Fibroblast of lung (primary cell): ENCODE results near the gene KRT40. TPM values are rescaled to one million over a fixed set of nuclear protein-coding genes. Genes with fewer than 3 reads are reported as not detected.
A peak's percentile ranks its signal among the peaks of the same experiment; 100 is the strongest.

Experiments used
- DNase-seq, 2 donors: peaks; one replicate each; pipeline versions ENCODE4 v3.0.0 to v3.0.0-alpha.2; 2010; ENCODE audit warnings: low read depth in 2 of 2
- H2AFZ ChIP-seq: 2 replicates; pipeline ENCODE4 v1.5.1; 2012; ENCODE audit warnings: low read length, control low read depth, inconsistent platforms
- H3K27ac ChIP-seq: 2 replicates; pipeline ENCODE4 v1.5.1; 2011; ENCODE audit warnings: low read length, control low read depth; ENCODE audit not compliant: insufficient read depth
- H3K27me3 ChIP-seq: 2 replicates; pipeline ENCODE4 v1.5.1; 2011; ENCODE audit warnings: mild to moderate bottlenecking, low read length; ENCODE audit not compliant: control insufficient read depth, insufficient read depth
- H3K36me3 ChIP-seq: 2 replicates; pipeline ENCODE4 v1.5.1; 2011; ENCODE audit warnings: low read length; ENCODE audit not compliant: control insufficient read depth, insufficient read depth
- H3K4me1 ChIP-seq: 2 replicates; pipeline ENCODE4 v1.5.1; 2011; ENCODE audit warnings: low read length; ENCODE audit not compliant: control insufficient read depth, insufficient read depth; ENCODE audit errors: extremely low read depth
- H3K4me2 ChIP-seq: 2 replicates; pipeline ENCODE4 v1.5.1; 2011; ENCODE audit warnings: low read length, control low read depth; ENCODE audit not compliant: insufficient read depth; ENCODE audit errors: extremely low read depth
- H3K4me3 ChIP-seq, 4 experiments: fragments of 200-600 bp in 1 of 4; sonication (generic) in 1 of 4; replicated peaks in 1 of 4; 2 replicates each; pipeline ENCODE4 v1.5.1; 2011 to 2016; ENCODE audit warnings: low read length in 4 of 4, low read depth in 3 of 4, mild to moderate bottlenecking in 3 of 4, control low read depth in 2 of 4, inconsistent platforms in 1 of 4, mixed read lengths in 1 of 4; ENCODE audit not compliant: insufficient read depth in 1 of 4; ENCODE audit errors: control extremely low read depth in 1 of 4
- H3K79me2 ChIP-seq: 2 replicates; pipeline ENCODE4 v1.5.1; 2012; ENCODE audit warnings: mild to moderate bottlenecking, low read length, inconsistent platforms; ENCODE audit not compliant: control insufficient read depth, insufficient read depth
- H3K9ac ChIP-seq: 2 replicates; pipeline ENCODE4 v1.5.1; 2011; ENCODE audit warnings: mild to moderate bottlenecking, low read length, control low read depth; ENCODE audit not compliant: insufficient read depth
- H3K9me3 ChIP-seq: 2 replicates; pipeline ENCODE4 v1.5.1; 2012; ENCODE audit warnings: low read depth, low read length; ENCODE audit not compliant: control insufficient read depth, insufficient read depth
- H4K20me1 ChIP-seq: 2 replicates; pipeline ENCODE4 v1.5.1; 2011; ENCODE audit warnings: low read length; ENCODE audit not compliant: control insufficient read depth, insufficient read depth; ENCODE audit errors: extremely low read depth
- CTCF ChIP-seq, 2 donors: IDR thresholded peaks in 1 of 2; conservative IDR thresholded peaks in 1 of 2; 1 replicate in 1 of 2; 2 replicates in 1 of 2; pipeline ENCODE4 v1.5.1; 2011 to 2012; ENCODE audit warnings: low read length in 2 of 2, control low read depth in 1 of 2, inconsistent platforms in 1 of 2, low read depth in 1 of 2, mild to moderate bottlenecking in 1 of 2
- EZH2 ChIP-seq: IDR thresholded peaks from 2 replicates; pipeline ENCODE4 v1.5.1; 2012; ENCODE audit warnings: low read length, control low read depth, mild to moderate bottlenecking; ENCODE audit errors: missing control alignments
- polyA plus RNA-seq, 2 donors: library from polyadenylated mRNA; depleted of rRNA in 1 of 2; stranded (reverse) in 1 of 2; unstranded in 1 of 2; fragments of >200 nt; gene quantifications; 2 replicates each; pipeline ENCODE4 v1.2.1, GENCODE V29; 2011 to 2012; ENCODE audit warnings: missing spikeins in 1 of 2
- total RNA-seq: library from RNA; depleted of rRNA; stranded (reverse); fragments of >200 nt; gene quantifications from 2 replicates; pipeline ENCODE4 v1.2.1, GENCODE V29; 2014

KRT40 gene
- total and polyA plus RNA-seq, 2 donors (not counting 1 experiment from before 2014, with no cell fraction given): 0.05 TPM; not detected in 1

GRCh38 chr17:40942553-40942952 is 41.6 kb downstream of the KRT40 start:
- no peaks in the 10 kb centered on the region for H3K27me3 ChIP-seq
- H3K9me3 ChIP-seq: no peaks in the 10 kb centered on the region
- no peak for DNase-seq
- H3K4me2 ChIP-seq: no peak overlapping the region
- H3K9ac ChIP-seq: no peak overlapping the region
- TF ChIP-seq CTCF (conservative IDR thresholded peaks at IDR 0.05 in 1 of 2, IDR thresholded peaks at IDR 0.05 in 1 of 2; ENCODE audit: low read depth in 1 of 2, low read length in 2 of 2): no peak
- TF ChIP-seq EZH2: no peak
- no peak overlapping the region for H3K27ac ChIP-seq
- no peaks in the 10 kb centered on the region for H3K79me2 ChIP-seq
- H4K20me1 ChIP-seq: no peaks in the 10 kb centered on the region
- H2AFZ ChIP-seq: no peak overlapping the region
- no peaks in the 10 kb centered on the region for H3K4me1 ChIP-seq
- H3K4me3 ChIP-seq: no peak overlapping the region
- no peaks in the 10 kb centered on the region for H3K36me3 ChIP-seq

- H3K27me3 ChIP-seq: no peaks in the 10 kb centered on the region
- no peak overlapping the region for H3K27ac ChIP-seq
- no peaks in the 10 kb centered on the region for H3K79me2 ChIP-seq
- H3K9ac ChIP-seq: no peak overlapping the region
- H2AFZ ChIP-seq: no peak overlapping the region
- no peak for TF ChIP-seq CTCF (conservative IDR thresholded peaks at IDR 0.05 in 1 of 2, IDR thresholded peaks at IDR 0.05 in 1 of 2; ENCODE audit: low read depth in 1 of 2, low read length in 2 of 2)
- no peak for TF ChIP-seq EZH2
- no peak for DNase-seq
- H3K4me1 ChIP-seq: no peaks in the 10 kb centered on the region
- H3K4me2 ChIP-seq: no peak overlapping the region
- H4K20me1 ChIP-seq: no peaks in the 10 kb centered on the region
- no peak overlapping the region for H3K4me3 ChIP-seq
- H3K36me3 ChIP-seq: no peaks in the 10 kb centered on the region
- no peaks in the 10 kb centered on the region for H3K9me3 ChIP-seq
Observed at GRCh38 chr17:40940266-40940665, 43.9 kb downstream of the KRT40 start.

GRCh38 chr17:40938981-40939380 is 45.1 kb downstream of the KRT40 start:
- H3K4me2 ChIP-seq: no peak overlapping the region
- peak in 1 of 2 donors; percentile 90 for DNase-seq

More at GRCh38 chr17:40938981-40939380, 45.1 kb downstream of the KRT40 start:
- H3K27ac ChIP-seq: no peak overlapping the region
- H3K4me1 ChIP-seq: no peaks in the 10 kb centered on the region
- no peaks in the 10 kb centered on the region for H3K36me3 ChIP-seq
- no peak overlapping the region for H3K4me3 ChIP-seq
- no peak overlapping the region for H2AFZ ChIP-seq
- TF ChIP-seq CTCF (conservative IDR thresholded peaks at IDR 0.05 in 1 of 2, IDR thresholded peaks at IDR 0.05 in 1 of 2; ENCODE audit: low read depth in 1 of 2, low read length in 2 of 2) (no peak), EZH2 (no peak)
- no peaks in the 10 kb centered on the region for H3K27me3 ChIP-seq
- no peaks in the 10 kb centered on the region for H3K79me2 ChIP-seq
- H4K20me1 ChIP-seq: no peaks in the 10 kb centered on the region
- no peaks in the 10 kb centered on the region for H3K9me3 ChIP-seq
- no peak overlapping the region for H3K9ac ChIP-seq
